KMS-11 (cell line): ENCODE measurements around the gene FOXO1.

Source experiments
- H2AFZ ChIP-seq: fragments of 200-600 bp; sonication (generic); 2 replicates; pipeline ENCODE4 v1.6.1; 2016; ENCODE audit warnings: antibody characterized with exemption, mixed run types, low read depth
- H3K27ac ChIP-seq: fragments of 200-600 bp; sonication (generic); 2 replicates; pipeline ENCODE4 v1.6.1; 2016; ENCODE audit warnings: mild to moderate bottlenecking, mixed run types
- H3K27me3 ChIP-seq: fragments of 200-600 bp; sonication (generic); 2 replicates; pipeline ENCODE4 v1.6.1; 2017; ENCODE audit warnings: mild to moderate bottlenecking, low read depth, mixed run types, moderate library complexity; ENCODE audit not compliant: insufficient read depth
- H3K36me3 ChIP-seq: fragments of 200-600 bp; sonication (generic); 2 replicates; pipeline ENCODE4 v1.6.1; 2017; ENCODE audit warnings: mild to moderate bottlenecking, mixed run types; ENCODE audit not compliant: insufficient read depth
- H3K4me1 ChIP-seq: fragments of 200-600 bp; sonication (generic); 2 replicates; pipeline ENCODE4 v1.6.1; 2016; ENCODE audit warnings: mild to moderate bottlenecking, low read depth, mixed run types; ENCODE audit not compliant: poor library complexity, severe bottlenecking
- H3K4me2 ChIP-seq: fragments of 200-600 bp; sonication (generic); 2 replicates; pipeline ENCODE4 v1.7.0; 2016; ENCODE audit warnings: mild to moderate bottlenecking, mixed run types
- H3K4me3 ChIP-seq: fragments of 200-600 bp; sonication (generic); IDR thresholded peaks from 2 replicates; pipeline ENCODE4 v1.6.1; 2017; ENCODE audit warnings: low read depth, low read length, mixed read lengths; ENCODE audit not compliant: insufficient read depth
- H3K79me2 ChIP-seq: fragments of 200-600 bp; sonication (generic); 2 replicates; pipeline ENCODE4 v1.6.1; 2016; ENCODE audit warnings: low read depth, mixed run types; ENCODE audit not compliant: insufficient read depth
- H3K9ac ChIP-seq: fragments of 200-600 bp; sonication (generic); 2 replicates; pipeline ENCODE4 v1.6.1; 2016; ENCODE audit warnings: mild to moderate bottlenecking, mixed run types
- H4K20me1 ChIP-seq: fragments of 200-600 bp; sonication (generic); 2 replicates; pipeline ENCODE4 v1.6.1; 2016; ENCODE audit warnings: mild to moderate bottlenecking, mixed run types; ENCODE audit not compliant: insufficient read depth
- TF ChIP-seq, protein P1 (sequence below): fragments of 200-600 bp; sonication (generic); conservative IDR thresholded peaks from 2 replicates; pipeline ENCODE4 v1.6.1; 2017; ENCODE audit warnings: low read depth, mild to moderate bottlenecking, antibody characterized with exemption, low read length, moderate library complexity, mixed read lengths

The FOXO1 gene

DNA sequence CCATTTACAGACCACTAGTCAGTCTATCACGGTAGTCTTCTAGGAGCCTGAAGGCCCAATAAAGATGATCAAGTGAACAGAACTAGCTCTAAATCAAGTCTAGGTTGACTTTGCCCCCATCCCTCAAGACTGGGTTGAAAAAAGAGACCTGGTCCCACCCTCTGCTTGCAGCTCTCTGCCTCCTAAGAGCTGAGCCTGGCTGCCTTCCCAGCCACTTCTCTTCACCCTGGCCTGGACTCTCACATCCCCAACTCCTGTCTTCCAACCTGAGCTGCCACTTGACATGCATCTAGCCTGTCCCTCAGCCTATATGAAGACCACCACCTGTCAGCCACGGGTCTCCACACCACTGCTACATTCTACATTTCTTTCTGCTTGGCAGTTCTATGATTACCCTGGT is 99.6 kb downstream of the FOXO1 start:
- Histone ChIP-seq H4K20me1 (peaks cover 17% of the 10 kb centered on the region), H3K79me2 (peaks cover 26% of the 10 kb centered on the region; the same call in 1 of the 2 replicates), H3K4me1 (peaks cover 24% of the 10 kb centered on the region)

DNA sequence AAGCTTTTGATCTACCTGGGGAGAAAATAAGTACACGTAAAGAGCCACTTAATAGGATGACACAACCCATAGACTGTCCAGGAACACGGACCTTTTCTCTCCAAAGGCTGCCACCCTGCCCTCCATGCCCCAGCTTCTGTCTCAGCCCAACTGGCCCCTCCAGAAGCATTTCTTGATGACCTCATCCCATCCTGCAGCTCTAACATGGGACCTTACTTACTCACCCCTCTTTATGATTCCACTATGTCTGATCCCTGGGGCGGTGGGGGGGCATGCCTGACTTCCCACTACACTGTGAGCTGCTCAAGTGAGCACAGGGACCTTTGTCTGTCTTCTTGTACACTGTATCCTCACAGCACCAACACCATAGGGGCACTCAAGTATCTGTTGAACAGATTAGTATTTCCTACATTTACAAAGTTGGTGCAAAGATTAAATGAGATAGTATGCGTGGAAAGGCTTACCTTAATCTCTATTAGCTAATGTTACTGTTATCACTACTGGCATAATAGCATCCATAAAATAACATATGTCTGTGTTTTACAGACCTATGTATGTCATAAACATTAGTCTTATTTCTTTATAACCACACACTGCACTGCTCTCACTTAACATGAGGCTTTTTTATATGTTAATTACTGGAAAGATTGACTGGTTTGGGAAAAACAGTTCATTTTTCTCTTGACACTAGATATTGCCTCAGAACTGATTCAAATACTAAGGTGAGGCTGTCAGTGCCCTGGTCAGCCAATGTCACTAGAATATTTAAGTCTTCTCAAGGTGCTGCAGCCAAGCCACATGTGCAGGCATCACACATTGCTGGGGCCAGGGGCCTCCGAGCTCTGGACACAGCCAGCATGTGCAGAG is 100.9 kb downstream of the FOXO1 start:
- no peaks in the 10 kb centered on the region for H3K27me3 ChIP-seq
- H2AFZ ChIP-seq: no peak overlapping the region
- H4K20me1 ChIP-seq: peaks cover 17% of the 10 kb centered on the region
- H3K4me2 ChIP-seq: no peak overlapping the region
- H3K4me3 ChIP-seq: no peak overlapping the region
- TF ChIP-seq, protein P1, sequence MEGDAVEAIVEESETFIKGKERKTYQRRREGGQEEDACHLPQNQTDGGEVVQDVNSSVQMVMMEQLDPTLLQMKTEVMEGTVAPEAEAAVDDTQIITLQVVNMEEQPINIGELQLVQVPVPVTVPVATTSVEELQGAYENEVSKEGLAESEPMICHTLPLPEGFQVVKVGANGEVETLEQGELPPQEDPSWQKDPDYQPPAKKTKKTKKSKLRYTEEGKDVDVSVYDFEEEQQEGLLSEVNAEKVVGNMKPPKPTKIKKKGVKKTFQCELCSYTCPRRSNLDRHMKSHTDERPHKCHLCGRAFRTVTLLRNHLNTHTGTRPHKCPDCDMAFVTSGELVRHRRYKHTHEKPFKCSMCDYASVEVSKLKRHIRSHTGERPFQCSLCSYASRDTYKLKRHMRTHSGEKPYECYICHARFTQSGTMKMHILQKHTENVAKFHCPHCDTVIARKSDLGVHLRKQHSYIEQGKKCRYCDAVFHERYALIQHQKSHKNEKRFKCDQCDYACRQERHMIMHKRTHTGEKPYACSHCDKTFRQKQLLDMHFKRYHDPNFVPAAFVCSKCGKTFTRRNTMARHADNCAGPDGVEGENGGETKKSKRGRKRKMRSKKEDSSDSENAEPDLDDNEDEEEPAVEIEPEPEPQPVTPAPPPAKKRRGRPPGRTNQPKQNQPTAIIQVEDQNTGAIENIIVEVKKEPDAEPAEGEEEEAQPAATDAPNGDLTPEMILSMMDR: no peak
- H3K79me2 ChIP-seq: peaks cover 22% of the 10 kb centered on the region; the same call in 1 of the 2 replicates
- H3K9ac ChIP-seq: no peak overlapping the region
- H3K36me3 ChIP-seq: no peaks in the 10 kb centered on the region
- peaks cover 24% of the 10 kb centered on the region for H3K4me1 ChIP-seq
- H3K27ac ChIP-seq: no peak overlapping the region

More for the DNA sequence above, 99.6 kb downstream of the FOXO1 start:
- TF ChIP-seq, protein P1: no peak
- no peak overlapping the region for H3K4me3 ChIP-seq
- H3K36me3 ChIP-seq: no peaks in the 10 kb centered on the region
- no peaks in the 10 kb centered on the region for H3K27me3 ChIP-seq
- H3K4me2 ChIP-seq: no peak overlapping the region
- H3K9ac ChIP-seq: no peak overlapping the region
- no peak overlapping the region for H3K27ac ChIP-seq
- H2AFZ ChIP-seq: no peak overlapping the region

DNA sequence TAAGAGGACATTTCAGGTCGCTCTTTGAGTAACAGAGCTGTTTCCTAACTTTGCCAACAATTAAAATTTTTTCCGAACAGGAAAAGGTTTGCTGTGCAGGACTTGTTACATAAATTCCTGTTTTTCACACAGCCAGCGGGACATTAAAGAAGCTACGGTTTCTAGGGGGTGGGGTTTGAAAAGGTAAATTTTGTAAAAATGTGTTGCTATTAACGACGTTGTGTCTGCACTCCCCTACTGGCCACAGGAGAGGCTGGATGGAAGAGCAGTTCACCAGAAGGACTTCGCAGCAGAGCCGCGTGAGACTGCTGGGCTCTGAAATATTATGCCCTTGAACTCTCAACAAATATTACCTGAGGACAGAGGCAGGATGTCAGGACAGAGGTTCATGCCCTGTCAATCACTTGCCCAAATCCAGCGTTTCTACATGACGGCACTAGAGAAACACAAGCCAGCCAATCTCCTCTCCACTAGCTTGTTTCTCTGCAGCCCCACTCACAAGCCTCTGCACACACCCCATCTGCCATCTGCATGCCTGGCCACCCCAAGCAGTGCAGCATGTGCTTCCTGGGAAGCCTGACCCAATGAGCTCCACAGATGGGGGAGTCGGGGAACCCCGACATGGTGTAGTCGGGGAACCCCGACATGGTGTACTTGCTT is 102.0 kb downstream of the FOXO1 start:
- H3K36me3 ChIP-seq: no peaks in the 10 kb centered on the region
- no peak overlapping the region for H2AFZ ChIP-seq
- H4K20me1 ChIP-seq: peaks cover 17% of the 10 kb centered on the region
- peaks cover 24% of the 10 kb centered on the region for H3K4me1 ChIP-seq
- H3K79me2 ChIP-seq: peaks cover 22% of the 10 kb centered on the region; the same call in 1 of the 2 replicates
- H3K9ac ChIP-seq: no peak overlapping the region
- no peak overlapping the region for H3K27ac ChIP-seq
- TF ChIP-seq, protein P1: no peak
- H3K4me2 ChIP-seq: no peak overlapping the region
- no peaks in the 10 kb centered on the region for H3K27me3 ChIP-seq
- H3K4me3 ChIP-seq: no peak overlapping the region

DNA sequence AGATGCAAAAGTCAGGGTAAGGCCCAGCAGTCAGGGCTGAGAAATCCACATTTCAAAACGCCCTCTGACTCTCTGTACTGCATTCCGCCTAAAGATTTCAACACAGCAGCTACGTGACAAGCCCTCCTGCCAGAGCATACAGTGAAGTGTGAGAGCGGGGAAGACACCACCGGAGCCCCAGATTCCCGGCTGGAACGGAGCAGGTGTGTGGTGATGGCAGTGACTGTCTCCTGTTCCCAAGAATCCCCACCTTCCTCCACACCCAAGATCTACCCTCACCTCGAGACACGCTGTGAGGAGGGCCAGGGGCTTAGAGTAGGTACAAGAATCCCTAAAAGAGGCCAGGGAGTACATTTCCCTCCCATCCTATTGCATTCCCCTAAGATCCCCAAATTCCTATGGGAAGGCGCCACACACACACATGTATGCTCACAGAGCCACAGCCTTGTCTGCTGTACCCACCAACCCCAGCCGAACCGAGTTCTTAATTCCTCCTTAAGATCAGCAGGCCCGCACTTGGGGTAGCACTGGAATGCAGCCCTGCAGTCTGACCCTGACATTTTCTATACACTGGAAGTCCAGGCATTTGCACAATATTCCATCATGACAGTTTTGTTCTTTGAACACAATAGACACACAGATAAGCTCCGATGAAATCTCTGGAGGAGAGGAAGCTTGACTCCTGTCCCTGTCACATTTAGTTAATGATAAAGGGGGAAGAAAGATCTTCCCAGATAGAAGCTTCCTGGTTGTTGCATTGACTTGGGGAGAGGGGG is 102.9 kb downstream of the FOXO1 start:
- Histone ChIP-seq H3K79me2 (peaks cover 14% of the 10 kb centered on the region; the same call in 1 of the 2 replicates), H3K4me2 (peak overlapping the region; percentile 21; the same call in 1 of the 2 replicates), H3K27ac (no peak overlapping the region), H4K20me1 (peaks cover 14% of the 10 kb centered on the region), H3K4me3 (no peak overlapping the region), H3K9ac (no peak overlapping the region), H2AFZ (no peak overlapping the region), H3K27me3 (no peaks in the 10 kb centered on the region), H3K4me1 (peaks cover 24% of the 10 kb centered on the region), H3K36me3 (no peaks in the 10 kb centered on the region)
- TF ChIP-seq, protein P1: no peak
